Transverse colon (tissue), 4 donors: ENCODE data around the gene SMTNL2.

Experiments used
- EP300 ChIP-seq: sonication (generic); formaldehyde crosslinking; IDR thresholded peaks from one replicate; pipeline ENCODE4 v1.6.1; 2017; ENCODE audit warnings: antibody characterized with exemption, low read depth
- POLR2A ChIP-seq: fragments of 450-650 bp; IDR thresholded peaks from one replicate; pipeline ENCODE4 v1.6.1; 2016; ENCODE audit warnings: antibody characterized with exemption, mild to moderate bottlenecking, moderate library complexity
- POLR2AphosphoS5 ChIP-seq, 3 donors: sonication (generic); formaldehyde crosslinking; IDR thresholded peaks; one replicate each; pipeline ENCODE4 v1.6.1; 2016; ENCODE audit warnings: antibody characterized with exemption in 3 of 3
- TF ChIP-seq, protein P1 (sequence below), 5 experiments: fragments of 200-600 bp in 3 of 5; fragments of 450-650 bp in 2 of 5; sonication (generic) in 3 of 5; IDR thresholded peaks; 1 replicate in 2 of 5; 2 replicates in 3 of 5; pipeline ENCODE4 v1.5.1; 2016 to 2017; ENCODE audit warnings: antibody characterized with exemption in 5 of 5, inconsistent platforms in 3 of 5, mild to moderate bottlenecking in 2 of 5, moderate library complexity in 1 of 5

DNA sequence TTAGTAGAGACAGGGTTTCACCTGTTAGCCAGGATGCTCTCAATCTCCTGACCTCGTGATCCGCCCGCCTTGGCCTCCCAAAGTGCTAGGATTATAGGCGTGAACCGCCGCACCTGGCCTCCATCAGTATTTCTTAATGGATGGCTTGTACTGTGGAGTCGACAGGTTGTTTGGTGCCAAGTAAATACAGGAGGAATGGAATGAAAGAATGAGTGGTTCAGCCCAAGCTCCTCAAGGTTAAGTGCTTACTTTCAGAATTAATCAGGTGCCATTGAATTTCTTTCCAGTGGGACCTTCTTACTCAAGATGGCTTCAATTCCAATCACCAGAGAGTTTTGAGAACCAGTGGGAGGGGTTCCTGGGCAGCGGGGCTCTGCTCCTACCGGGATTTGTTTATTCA is 32.1 kb downstream of the SMTNL2 start:
- TF ChIP-seq, protein P1, sequence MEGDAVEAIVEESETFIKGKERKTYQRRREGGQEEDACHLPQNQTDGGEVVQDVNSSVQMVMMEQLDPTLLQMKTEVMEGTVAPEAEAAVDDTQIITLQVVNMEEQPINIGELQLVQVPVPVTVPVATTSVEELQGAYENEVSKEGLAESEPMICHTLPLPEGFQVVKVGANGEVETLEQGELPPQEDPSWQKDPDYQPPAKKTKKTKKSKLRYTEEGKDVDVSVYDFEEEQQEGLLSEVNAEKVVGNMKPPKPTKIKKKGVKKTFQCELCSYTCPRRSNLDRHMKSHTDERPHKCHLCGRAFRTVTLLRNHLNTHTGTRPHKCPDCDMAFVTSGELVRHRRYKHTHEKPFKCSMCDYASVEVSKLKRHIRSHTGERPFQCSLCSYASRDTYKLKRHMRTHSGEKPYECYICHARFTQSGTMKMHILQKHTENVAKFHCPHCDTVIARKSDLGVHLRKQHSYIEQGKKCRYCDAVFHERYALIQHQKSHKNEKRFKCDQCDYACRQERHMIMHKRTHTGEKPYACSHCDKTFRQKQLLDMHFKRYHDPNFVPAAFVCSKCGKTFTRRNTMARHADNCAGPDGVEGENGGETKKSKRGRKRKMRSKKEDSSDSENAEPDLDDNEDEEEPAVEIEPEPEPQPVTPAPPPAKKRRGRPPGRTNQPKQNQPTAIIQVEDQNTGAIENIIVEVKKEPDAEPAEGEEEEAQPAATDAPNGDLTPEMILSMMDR (IDR thresholded peaks at IDR 0.05) = no peak
- TF ChIP-seq POLR2A (no peak), POLR2AphosphoS5 (IDR thresholded peaks at IDR 0.05) (no peak), EP300 (no peak)
